HEK293T (cell line): ENCODE measurements around the gene ASTL.

ENCODE experiments used
- CTCF ChIA-PET: fragments of 350-600 bp; formaldehyde crosslinking; extraction: SDS; loops from one replicate; lab custom pipeline; 2021; ENCODE audit warnings: antibody characterized with exemption, inconsistent platforms; lab: Yijun Ruan, JAX
- POLR2A ChIA-PET: fragments of 350-600 bp; formaldehyde crosslinking; extraction: SDS; loops from one replicate; lab custom pipeline; 2020; ENCODE audit warnings: antibody characterized with exemption, inconsistent platforms; lab: Yijun Ruan, JAX
- DNase-seq: peaks from one replicate; pipeline ENCODE4 v3.0.0; 2012; ENCODE audit warnings: mixed read lengths; ENCODE audit errors: extremely low spot score
- ARNT ChIP-seq: fragments of 450-650 bp; IDR thresholded peaks from 2 replicates; pipeline ENCODE4 v1.6.1; 2017; ENCODE audit warnings: mild to moderate bottlenecking
- BHLHE40 ChIP-seq: fragments of 450-650 bp; IDR thresholded peaks from 2 replicates; pipeline ENCODE4 v1.6.1; 2016; ENCODE audit warnings: mild to moderate bottlenecking, moderate library complexity, borderline replicate concordance
- CTBP1 ChIP-seq: fragments of 450-650 bp; IDR thresholded peaks from 2 replicates; pipeline ENCODE4 v1.6.1; 2016; ENCODE audit warnings: borderline replicate concordance
- ELF4 ChIP-seq: fragments of 450-650 bp; IDR thresholded peaks from 2 replicates; pipeline ENCODE4 v1.6.1; 2017; ENCODE audit warnings: antibody characterized with exemption
- FOXA1 ChIP-seq: fragments of 450-650 bp; IDR thresholded peaks from 2 replicates; pipeline ENCODE4 v1.6.1; 2016; ENCODE audit warnings: mild to moderate bottlenecking
- FOXK2 ChIP-seq: fragments of 450-650 bp; IDR thresholded peaks from 2 replicates; pipeline ENCODE4 v1.6.1; 2016; ENCODE audit warnings: mild to moderate bottlenecking
- FOXM1 ChIP-seq: fragments of 450-650 bp; IDR thresholded peaks from 2 replicates; pipeline ENCODE4 v1.6.1; 2017; ENCODE audit warnings: mild to moderate bottlenecking, borderline replicate concordance
- HDGF ChIP-seq: fragments of 450-650 bp; IDR thresholded peaks from 2 replicates; pipeline ENCODE4 v1.6.1; 2017; ENCODE audit warnings: antibody characterized with exemption, borderline replicate concordance
- L3MBTL2 ChIP-seq: fragments of 450-650 bp; conservative IDR thresholded peaks from 2 replicates; pipeline ENCODE4 v1.6.1; 2016; ENCODE audit warnings: mild to moderate bottlenecking
- LEF1 ChIP-seq: fragments of 450-650 bp; IDR thresholded peaks from 2 replicates; pipeline ENCODE4 v1.6.1; 2017; ENCODE audit warnings: mild to moderate bottlenecking, borderline replicate concordance
- NFRKB ChIP-seq: fragments of 450-650 bp; IDR thresholded peaks from 2 replicates; pipeline ENCODE4 v1.6.1; 2016; ENCODE audit warnings: mild to moderate bottlenecking, moderate library complexity
- SP1 ChIP-seq: fragments of 450-650 bp; IDR thresholded peaks from 2 replicates; pipeline ENCODE4 v1.6.1; 2017
- SUZ12 ChIP-seq: fragments of 450-650 bp; IDR thresholded peaks from 2 replicates; pipeline ENCODE4 v1.6.1; 2016; ENCODE audit warnings: mild to moderate bottlenecking
- TARDBP ChIP-seq: fragments of 450-650 bp; IDR thresholded peaks from 2 replicates; pipeline ENCODE4 v1.6.1; 2016
- ZNF384 ChIP-seq: fragments of 450-650 bp; IDR thresholded peaks from 2 replicates; pipeline ENCODE4 v1.6.1; 2016
- TF ChIP-seq, protein P1 (sequence below): fragments of 450-650 bp; IDR thresholded peaks from 2 replicates; pipeline ENCODE4 v1.6.1; 2016

ASTL gene

DNA sequence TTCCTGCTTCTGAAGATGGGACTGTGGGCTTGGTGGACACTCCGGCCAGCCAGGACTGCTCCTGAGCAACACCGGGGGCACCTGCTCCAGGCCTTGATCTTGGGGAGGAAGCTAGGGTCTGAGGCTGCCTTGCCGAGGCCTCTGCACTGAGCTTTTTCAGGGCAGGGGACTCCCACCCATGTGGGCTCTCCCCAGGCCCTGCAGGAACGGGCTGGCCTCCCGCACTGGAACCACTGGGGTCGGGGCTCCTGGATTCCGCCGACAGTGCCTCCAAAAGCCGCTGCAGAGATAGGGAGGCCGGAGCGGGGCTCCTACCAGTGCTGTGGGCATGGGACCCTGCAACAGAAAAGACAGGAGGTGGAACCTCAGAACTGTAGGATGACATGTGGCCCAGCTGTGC lies 14.4 kb downstream of the ASTL start:
- CTCF ChIA-PET, result no interaction called here
- DNase-seq, result no peak
- POLR2A ChIA-PET, result no interaction called here
- TF ChIP-seq FOXA1, result no peak
- no peak for TF ChIP-seq ZNF384

- CTCF ChIA-PET, result interaction anchor here (1.4 kb wide), 1 partner anchor 51 kb away, joined by 3 read pairs; no protein-coding TSS in a partner anchor
- POLR2A ChIA-PET, result no interaction called here
- no peak for DNase-seq
- no peak for TF ChIP-seq BHLHE40
- no peak for TF ChIP-seq TARDBP
- no peak for TF ChIP-seq ZNF384
Observed at GRCh38 chr2:96123290-96123689, 15.0 kb downstream of the ASTL start.

DNA sequence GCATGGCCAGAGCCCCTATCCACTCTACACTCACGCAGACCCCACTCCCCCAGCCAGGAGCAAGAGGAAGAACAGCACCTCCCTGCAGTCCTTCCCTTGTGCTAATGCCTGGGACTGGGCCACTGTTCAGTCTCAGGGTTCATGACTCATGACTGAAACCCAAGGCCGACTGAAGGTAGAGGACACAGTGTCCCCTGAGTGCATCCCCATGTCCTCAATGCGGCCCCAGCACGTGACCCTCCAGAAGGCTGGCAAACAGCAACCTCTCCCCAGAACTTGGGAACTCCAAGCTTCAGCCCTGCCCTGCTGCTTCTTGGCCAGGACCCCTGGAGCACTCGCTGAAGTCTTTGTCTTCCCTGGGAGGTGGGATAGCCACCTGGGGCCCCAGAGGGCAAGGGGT lies 15.9 kb downstream of the ASTL start:
- TF ChIP-seq FOXM1 (no peak), FOXA1 (no peak), ARNT (no peak), L3MBTL2 (no peak), BHLHE40 (no peak), ZNF384 (no peak), TARDBP (no peak), SUZ12 (no peak), SP1 (no peak), FOXK2 (no peak), LEF1 (no peak), HDGF (no peak), ELF4 (no peak), CTBP1 (no peak), NFRKB (no peak)
- TF ChIP-seq, protein P1, sequence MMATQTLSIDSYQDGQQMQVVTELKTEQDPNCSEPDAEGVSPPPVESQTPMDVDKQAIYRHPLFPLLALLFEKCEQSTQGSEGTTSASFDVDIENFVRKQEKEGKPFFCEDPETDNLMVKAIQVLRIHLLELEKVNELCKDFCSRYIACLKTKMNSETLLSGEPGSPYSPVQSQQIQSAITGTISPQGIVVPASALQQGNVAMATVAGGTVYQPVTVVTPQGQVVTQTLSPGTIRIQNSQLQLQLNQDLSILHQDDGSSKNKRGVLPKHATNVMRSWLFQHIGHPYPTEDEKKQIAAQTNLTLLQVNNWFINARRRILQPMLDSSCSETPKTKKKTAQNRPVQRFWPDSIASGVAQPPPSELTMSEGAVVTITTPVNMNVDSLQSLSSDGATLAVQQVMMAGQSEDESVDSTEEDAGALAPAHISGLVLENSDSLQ, result no peak
- CTCF ChIA-PET, result interaction anchor here (1.4 kb wide), 1 partner anchor 52 kb away, joined by 3 read pairs; no protein-coding TSS in a partner anchor
- no peak for DNase-seq
- POLR2A ChIA-PET, result no interaction called here

- CTCF ChIA-PET, result no interaction called here
- no peak for TF ChIP-seq FOXA1
- no peak for TF ChIP-seq NFRKB
- no peak for TF ChIP-seq FOXM1
- TF ChIP-seq HDGF, result no peak
- TF ChIP-seq SP1, result no peak
- TF ChIP-seq SUZ12, result no peak
- TF ChIP-seq ZNF384, result no peak
- no peak for TF ChIP-seq BHLHE40
- TF ChIP-seq LEF1, result no peak
- TF ChIP-seq FOXK2, result no peak
- TF ChIP-seq, protein P1, result no peak
- TF ChIP-seq L3MBTL2, result no peak
- TF ChIP-seq ARNT, result no peak
- no peak for TF ChIP-seq TARDBP
- TF ChIP-seq ELF4, result no peak
- no peak for TF ChIP-seq CTBP1
- POLR2A ChIA-PET, result no interaction called here
Observed at GRCh38 chr2:96121414-96121813, 16.9 kb downstream of the ASTL start.

DNA sequence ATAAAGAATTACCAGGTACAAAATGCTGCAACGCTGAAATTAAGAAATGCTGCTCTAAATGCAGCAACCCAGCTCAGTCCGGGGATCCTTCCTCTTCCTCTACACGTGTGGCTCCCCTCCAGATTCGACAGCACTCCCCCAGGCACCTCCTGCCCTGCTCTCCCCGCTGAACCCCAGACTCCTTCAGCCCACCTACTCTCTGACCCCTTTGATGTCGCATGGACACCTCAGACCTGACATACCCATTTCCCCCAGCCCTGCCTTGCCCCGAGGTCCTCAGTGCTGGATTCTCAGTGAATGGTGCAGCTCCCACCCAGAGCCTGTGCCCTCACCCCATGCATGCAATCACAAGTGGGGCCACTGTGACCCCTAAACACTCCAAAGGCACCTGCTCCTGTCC lies 17.3 kb downstream of the ASTL start:
- TF ChIP-seq FOXM1, result no peak
- TF ChIP-seq CTBP1, result no peak
- no peak for TF ChIP-seq HDGF
- no peak for TF ChIP-seq FOXA1
- TF ChIP-seq ARNT, result no peak
- no peak for TF ChIP-seq ELF4
- TF ChIP-seq NFRKB, result no peak
- TF ChIP-seq TARDBP, result no peak
- TF ChIP-seq SP1, result no peak
- TF ChIP-seq FOXK2, result no peak
- TF ChIP-seq L3MBTL2, result no peak
- TF ChIP-seq SUZ12, result no peak
- no peak for TF ChIP-seq ZNF384
- TF ChIP-seq, protein P1, result no peak
- no peak for TF ChIP-seq BHLHE40
- TF ChIP-seq LEF1, result no peak
- POLR2A ChIA-PET, result no interaction called here
- CTCF ChIA-PET, result no interaction called here
- no peak for DNase-seq

More at GRCh38 chr2:96121414-96121813, 16.9 kb downstream of the ASTL start:
- no peak for DNase-seq

- ChIA-PET POLR2A (no interaction called here), CTCF (no interaction called here)
Observed at GRCh38 chr2:96120091-96120720, 18.1 kb downstream of the ASTL start.

More at GRCh38 chr2:96120091-96120720, 18.1 kb downstream of the ASTL start:
- TF ChIP-seq LEF1 (no peak), CTBP1 (no peak), FOXK2 (no peak), L3MBTL2 (no peak)
- DNase-seq, result no peak
